ENCODE data around the gene KCNK13.
"Not testable (repeated sequence)": the region's sequence is repeated elsewhere in the genome, so short reads cannot be mapped to it uniquely, and the experiment has no call there.

Gene KCNK13

GRCh38 chr14:90191585-90191984 is 129.8 kb downstream of the KCNK13 start:
- no peak for DNase-seq (ENCODE audit: low read depth, low spot score)

- DNase-seq (ENCODE audit: low read depth, low spot score) = no peak
These were observed 132.1 kb downstream of the KCNK13 start for GRCh38 chr14:90193925-90194324.

GRCh38 chr14:90194706-90195105 is 132.9 kb downstream of the KCNK13 start:
- DNase-seq (ENCODE audit: low read depth, low spot score) = no peak

GRCh38 chr14:90198541-90199060 is 136.8 kb downstream of the KCNK13 start:
- DNase-seq (ENCODE audit: low read depth, low spot score) = no peak

DNA sequence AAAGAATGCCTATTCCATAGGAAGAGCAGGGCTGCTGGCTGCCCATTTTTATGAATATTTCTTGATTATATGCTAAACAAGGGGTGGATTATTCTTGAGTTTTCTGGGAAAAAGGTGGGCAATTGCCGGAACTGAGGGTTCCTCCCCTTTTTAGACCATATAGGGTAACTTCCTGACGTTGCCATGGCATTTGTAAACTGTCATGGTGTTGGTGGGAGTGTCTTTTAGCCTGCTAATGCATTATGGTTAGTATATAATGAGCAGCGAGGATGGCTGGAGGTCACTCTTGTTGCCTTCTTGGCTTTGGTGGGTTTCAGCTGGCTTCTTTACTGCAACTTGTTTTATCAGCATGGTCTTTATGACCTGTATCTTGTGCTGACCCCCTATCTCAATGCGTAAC is 138.8 kb downstream of the KCNK13 start:
- not testable (repeated sequence) for DNase-seq (ENCODE audit: low read depth, low spot score)

- DNase-seq (ENCODE audit: low read depth, low spot score) = no peak
These were observed 139.6 kb downstream of the KCNK13 start for GRCh38 chr14:90201344-90201743.

GRCh38 chr14:90204516-90204915 is 142.7 kb downstream of the KCNK13 start:
- DNase-seq (ENCODE audit: low read depth, low spot score) = no peak

- DNase-seq (ENCODE audit: low read depth, low spot score) = no peak
These were observed 151.4 kb downstream of the KCNK13 start for GRCh38 chr14:90213099-90213748.

DNA sequence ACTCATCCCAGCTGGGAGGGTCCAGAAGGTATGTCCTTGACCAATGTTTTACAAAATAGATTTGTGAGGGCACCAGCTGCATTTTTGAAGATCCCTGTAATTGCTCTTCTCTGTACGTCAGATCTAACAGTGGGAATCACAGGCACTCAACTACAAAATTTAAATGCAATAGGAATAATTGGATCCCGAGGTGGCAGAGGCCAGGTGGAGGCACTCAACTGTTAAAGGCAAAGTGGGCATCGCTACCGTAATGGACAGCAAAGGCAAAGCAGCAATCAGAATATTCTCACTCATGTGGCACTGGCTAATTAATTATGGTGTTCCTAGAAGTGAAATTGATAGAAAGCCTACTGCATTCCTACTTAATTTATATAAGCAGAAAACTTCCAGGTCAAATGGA is 166.7 kb downstream of the KCNK13 start:
- DNase-seq (ENCODE audit: low read depth, low spot score) = no peak

DNA sequence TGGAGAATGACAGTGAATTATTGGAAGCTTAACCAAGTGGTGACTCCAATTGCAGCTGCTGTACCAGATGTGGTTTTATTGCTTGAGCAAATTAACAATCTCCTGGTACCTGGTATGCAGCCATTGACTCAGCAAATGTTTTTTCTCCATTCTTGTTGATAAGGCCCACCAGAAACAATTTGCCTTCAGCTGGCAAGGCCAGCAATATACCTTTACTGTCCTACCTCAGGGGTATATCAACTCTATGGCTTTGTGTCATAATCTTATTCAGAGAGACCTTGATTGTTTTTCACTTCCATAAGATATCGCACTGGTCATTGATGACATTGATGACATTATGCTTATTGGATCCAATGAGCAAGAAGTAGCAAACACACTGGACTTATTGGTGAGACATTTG is 168.1 kb downstream of the KCNK13 start:
- not testable (repeated sequence) for DNase-seq (ENCODE audit: low read depth, low spot score)
